H1 (cell line): ENCODE results near the gene ITGA3. TPM values are rescaled to one million over a fixed set of nuclear protein-coding genes. Genes with fewer than 3 reads are reported as not detected.

ENCODE experiments used
- CTBP2 ChIP-seq: IDR thresholded peaks from 2 replicates; pipeline ENCODE4 v1.7.0; 2011; ENCODE audit warnings: borderline replicate concordance, mild to moderate bottlenecking, moderate library complexity, mixed read lengths, low read length; ENCODE audit not compliant: insufficient read depth, insufficient read length
- EZH2 ChIP-seq: fragments of 200-600 bp; sonication (generic); IDR thresholded peaks from 2 replicates; pipeline ENCODE4 v1.7.1; 2012; ENCODE audit warnings: low read depth, mild to moderate bottlenecking, moderate library complexity, low read length, inconsistent platforms; ENCODE audit not compliant: severe bottlenecking
- SIRT6 ChIP-seq: IDR thresholded peaks from one replicate; pipeline ENCODE4 v1.7.1; 2012; ENCODE audit warnings: low read length, inconsistent platforms
- polyA plus RNA-seq, 7 experiments: library from polyadenylated mRNA; depleted of rRNA in 3 of 7; stranded (reverse) in 5 of 7; unstranded in 2 of 7; fragments of >200 nt in 5 of 7; fragments of 200-250 nt in 2 of 7; gene quantifications; 1 replicate in 5 of 7; 2 replicates in 1 of 7; 4 replicates in 1 of 7; pipeline versions ENCODE4 v1.2.1 to v1.2.3, GENCODE V29; 2011 to 2013; ENCODE audit warnings: missing spikeins in 2 of 7, mixed read lengths in 2 of 7
- total RNA-seq: library from RNA; stranded (reverse); fragmentation: NEBNext Ultra II Directional; extraction: Animal tissue kit (Norgen Biotek cat#: 25700); gene quantifications from 2 replicates; pipeline ENCODE4 v1.2.1, GENCODE V29; 2021
- TF ChIP-seq, protein P1 (sequence below): IDR thresholded peaks from 2 replicates; pipeline ENCODE4 v1.6.1; 2012; ENCODE audit warnings: inconsistent platforms

ITGA3 gene
- total and polyA plus RNA-seq, 2 of the 8 experiments (the other 6 are each of a cell fraction or from before 2014, with no cell fraction given), result 24.0 to 24.2 TPM

DNA sequence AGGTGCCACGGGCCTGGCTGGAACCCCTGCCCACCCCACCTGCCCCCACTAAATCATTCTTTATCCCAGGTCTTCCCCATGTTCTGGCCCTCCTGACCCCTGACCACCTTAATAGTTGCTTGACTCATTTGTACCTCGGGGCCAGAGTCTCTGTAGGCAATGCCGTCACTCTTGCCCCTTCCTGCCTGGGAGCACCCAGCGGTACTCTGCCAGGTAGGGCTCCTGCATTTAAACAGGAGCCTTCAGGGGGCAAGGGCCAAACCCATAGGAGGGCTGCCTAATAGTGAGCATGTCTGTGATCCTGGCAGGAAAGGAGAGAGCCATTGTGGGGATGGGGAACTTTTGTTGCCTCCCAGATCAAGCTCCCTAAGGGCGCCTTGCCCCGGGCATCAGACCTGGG, 8.8 kb upstream of the ITGA3 start (continued):
- TF ChIP-seq, protein P1, sequence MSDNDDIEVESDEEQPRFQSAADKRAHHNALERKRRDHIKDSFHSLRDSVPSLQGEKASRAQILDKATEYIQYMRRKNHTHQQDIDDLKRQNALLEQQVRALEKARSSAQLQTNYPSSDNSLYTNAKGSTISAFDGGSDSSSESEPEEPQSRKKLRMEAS, result no peak
- TF ChIP-seq EZH2 (no peak), CTBP2 (no peak), SIRT6 (no peak)
